NK-92 treated with Interleukin-12 subunit alpha and Interleukin-12 subunit beta, amount 100 ng/mL, for 24 hours (cell line): ENCODE results near the gene NFAT5.

Experiments used
- DNase-seq: peaks from one replicate; lab custom pipeline; 2025; lab: John Stamatoyannopoulos, UW

Gene NFAT5

GRCh38 chr16:69644790-69645189 lies 79.0 kb downstream of the NFAT5 start:
- DNase-seq: no peak

GRCh38 chr16:69647020-69647419 lies 81.3 kb downstream of the NFAT5 start:
- DNase-seq: no peak

GRCh38 chr16:69651217-69651616 lies 85.5 kb downstream of the NFAT5 start:
- no peak for DNase-seq

- no peak for DNase-seq
Observed at GRCh38 chr16:69654280-69654931, 88.6 kb downstream of the NFAT5 start.

GRCh38 chr16:69660166-69660565 lies 94.4 kb downstream of the NFAT5 start:
- no peak for DNase-seq

GRCh38 chr16:69662901-69663300 lies 97.1 kb downstream of the NFAT5 start:
- DNase-seq: no peak

- no peak for DNase-seq
Observed at GRCh38 chr16:69663846-69664245, 98.1 kb downstream of the NFAT5 start.

- no peak for DNase-seq
Observed at GRCh38 chr16:69669577-69669976, 103.8 kb downstream of the NFAT5 start.

- no peak for DNase-seq
Observed at GRCh38 chr16:69672315-69672997, 106.7 kb downstream of the NFAT5 start.

- DNase-seq: no peak
Observed at GRCh38 chr16:69672998-69673713, 107.4 kb downstream of the NFAT5 start.

- no peak for DNase-seq
Observed at GRCh38 chr16:69680358-69680757, 114.6 kb downstream of the NFAT5 start.

- no peak for DNase-seq
Observed at GRCh38 chr16:69688589-69688988, 122.8 kb downstream of the NFAT5 start.

- DNase-seq: no peak
Observed at GRCh38 chr16:69691980-69692911, 126.5 kb downstream of the NFAT5 start.

GRCh38 chr16:69693916-69694315 lies 128.2 kb downstream of the NFAT5 start:
- DNase-seq: no peak

GRCh38 chr16:69698404-69698803 lies 132.6 kb downstream of the NFAT5 start:
- no peak for DNase-seq

GRCh38 chr16:69699915-69700314 lies 134.1 kb downstream of the NFAT5 start:
- no peak for DNase-seq

GRCh38 chr16:69701452-69701851 lies 135.7 kb downstream of the NFAT5 start:
- no peak for DNase-seq

- DNase-seq: no peak
Observed at GRCh38 chr16:69701866-69702265, 136.1 kb downstream of the NFAT5 start.

- no peak for DNase-seq
Observed at GRCh38 chr16:69703638-69704037, 137.9 kb downstream of the NFAT5 start.

- no peak for DNase-seq
Observed at GRCh38 chr16:69706256-69706974, 140.6 kb downstream of the NFAT5 start.

GRCh38 chr16:69706975-69707340 lies 141.2 kb downstream of the NFAT5 start:
- DNase-seq: no peak
